ENCODE measurements around the gene SOS2.

GRCh38 chr14:50265029-50265428 is 33.7 kb upstream of the SOS2 start:
- TF ChIP-seq CTCF (IDR thresholded peaks at IDR 0.05) (no peak), EZH2 (IDR thresholded peaks at IDR 0.05; ENCODE audit: borderline replicate concordance, insufficient read depth, low read depth, low read length, poor library complexity, severe bottlenecking) (no peak)
